GM12892 (cell line): Measurements from ENCODE around the gene USP15.

Experiments
- POLR2A ChIP-seq: IDR thresholded peaks from 2 replicates; pipeline ENCODE4 v1.6.1; 2011; ENCODE audit warnings: low read depth, low read length, control low read depth
- POLR2AphosphoS5 ChIP-seq: IDR thresholded peaks from 2 replicates; pipeline ENCODE4 v1.6.1; 2011; ENCODE audit warnings: low read depth, low read length, control low read depth
- TAF1 ChIP-seq: IDR thresholded peaks from 2 replicates; pipeline ENCODE4 v1.6.1; 2011; ENCODE audit warnings: low read depth, mild to moderate bottlenecking, control low read depth, low read length, borderline replicate concordance

DNA sequence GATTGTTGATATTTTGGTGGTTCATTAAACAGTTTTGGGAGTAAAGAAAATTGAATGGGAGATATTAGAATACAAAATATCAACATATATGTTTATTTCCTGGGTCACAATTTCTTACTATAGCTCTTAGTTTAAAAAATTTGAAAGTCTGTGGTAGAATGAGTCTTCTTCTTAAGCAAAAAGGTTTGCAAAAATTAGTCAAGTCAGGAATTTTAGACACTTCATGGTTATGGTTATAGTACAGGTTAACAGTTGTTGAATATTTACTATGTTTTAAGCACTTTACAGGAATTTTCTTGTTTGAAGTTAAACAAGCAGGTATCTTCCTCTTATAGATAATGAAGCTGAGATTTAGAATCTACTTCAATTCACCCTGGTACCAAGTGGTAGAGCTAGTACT is 56.8 kb downstream of the USP15 start:
- TF ChIP-seq TAF1 (no peak), POLR2A (no peak), POLR2AphosphoS5 (no peak)
